ENCODE results near the gene ZFP36L1. TPM values are rescaled to one million over a fixed set of nuclear protein-coding genes. Genes with fewer than 3 reads are reported as not detected.

ZFP36L1 gene
- total RNA-seq, 1 donor from 2014 or later: 368 TPM

DNA sequence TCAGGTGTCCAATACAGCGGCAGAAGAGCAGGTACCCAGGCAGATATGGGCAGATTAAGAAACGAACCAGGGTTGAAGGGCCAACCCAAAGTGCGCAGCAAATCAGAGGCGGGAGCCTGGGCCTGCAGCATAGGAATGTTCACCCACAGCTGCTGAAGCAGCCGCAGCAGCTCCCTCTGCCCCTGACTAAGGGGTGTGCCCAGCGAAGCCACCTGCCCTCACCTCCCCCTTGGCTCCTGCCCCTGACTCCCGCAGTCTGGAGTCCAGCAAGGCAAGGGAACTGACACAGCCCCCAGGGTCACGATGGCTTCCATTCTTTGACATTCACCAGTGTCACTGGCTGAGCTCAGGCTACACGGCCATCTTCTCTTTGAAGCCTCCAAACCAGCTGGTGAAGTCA, 27.3 kb upstream of the ZFP36L1 start:
- H3K27me3 Mint-ChIP-seq: no peaks in the 10 kb centered on the region

DNA sequence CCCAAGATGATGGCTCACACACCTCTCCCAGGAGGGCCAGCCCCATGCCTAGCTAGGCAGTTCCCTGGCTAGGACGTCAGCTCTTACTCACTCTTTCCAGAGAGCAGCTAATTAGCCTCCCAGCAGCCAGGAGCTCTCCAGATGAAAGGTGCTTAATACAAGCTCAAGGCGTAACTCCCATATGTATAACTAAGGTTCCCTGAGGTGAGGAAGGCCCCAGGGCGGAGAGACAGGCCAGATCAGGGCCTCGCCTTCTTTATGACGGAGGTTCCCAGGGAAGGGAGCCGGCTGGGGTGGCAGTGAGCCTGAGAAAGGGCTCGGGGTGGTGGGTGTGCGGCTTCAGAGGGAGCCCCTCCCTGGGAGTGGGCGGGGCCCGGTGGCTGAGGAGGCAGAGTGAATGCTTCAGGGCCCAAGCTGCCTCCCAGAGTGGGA, 26.4 kb upstream of the ZFP36L1 start:
- Mint-ChIP-seq H3K36me3 (ENCODE audit: insufficient read depth) (no peaks in the 10 kb centered on the region), H3K4me3 (ENCODE audit: low read depth) (no peak overlapping the region), H3K27ac (no peak overlapping the region), H3K9me3 (ENCODE audit: low read depth) (no peaks in the 10 kb centered on the region), H3K27me3 (no peaks in the 10 kb centered on the region), H3K4me1 (ENCODE audit: low read depth) (peaks cover 38% of the 10 kb centered on the region)
- TF ChIP-seq, protein P1, sequence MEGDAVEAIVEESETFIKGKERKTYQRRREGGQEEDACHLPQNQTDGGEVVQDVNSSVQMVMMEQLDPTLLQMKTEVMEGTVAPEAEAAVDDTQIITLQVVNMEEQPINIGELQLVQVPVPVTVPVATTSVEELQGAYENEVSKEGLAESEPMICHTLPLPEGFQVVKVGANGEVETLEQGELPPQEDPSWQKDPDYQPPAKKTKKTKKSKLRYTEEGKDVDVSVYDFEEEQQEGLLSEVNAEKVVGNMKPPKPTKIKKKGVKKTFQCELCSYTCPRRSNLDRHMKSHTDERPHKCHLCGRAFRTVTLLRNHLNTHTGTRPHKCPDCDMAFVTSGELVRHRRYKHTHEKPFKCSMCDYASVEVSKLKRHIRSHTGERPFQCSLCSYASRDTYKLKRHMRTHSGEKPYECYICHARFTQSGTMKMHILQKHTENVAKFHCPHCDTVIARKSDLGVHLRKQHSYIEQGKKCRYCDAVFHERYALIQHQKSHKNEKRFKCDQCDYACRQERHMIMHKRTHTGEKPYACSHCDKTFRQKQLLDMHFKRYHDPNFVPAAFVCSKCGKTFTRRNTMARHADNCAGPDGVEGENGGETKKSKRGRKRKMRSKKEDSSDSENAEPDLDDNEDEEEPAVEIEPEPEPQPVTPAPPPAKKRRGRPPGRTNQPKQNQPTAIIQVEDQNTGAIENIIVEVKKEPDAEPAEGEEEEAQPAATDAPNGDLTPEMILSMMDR (IDR thresholded peaks at IDR 0.05; ENCODE audit: unreplicated experiment): no peak
- DNase-seq (ENCODE audit: low spot score, unreplicated experiment): no peak

More for the DNA sequence above, 27.3 kb upstream of the ZFP36L1 start:
- TF ChIP-seq, protein P1 (IDR thresholded peaks at IDR 0.05; ENCODE audit: unreplicated experiment): no peak
- H3K9me3 Mint-ChIP-seq (ENCODE audit: low read depth): no peaks in the 10 kb centered on the region
- DNase-seq (ENCODE audit: low spot score, unreplicated experiment): no peak
- H3K4me1 Mint-ChIP-seq (ENCODE audit: low read depth): peaks cover 34% of the 10 kb centered on the region
- no peaks in the 10 kb centered on the region for H3K36me3 Mint-ChIP-seq (ENCODE audit: insufficient read depth)
- no peak overlapping the region for H3K27ac Mint-ChIP-seq
- H3K4me3 Mint-ChIP-seq (ENCODE audit: low read depth): no peak overlapping the region

DNA sequence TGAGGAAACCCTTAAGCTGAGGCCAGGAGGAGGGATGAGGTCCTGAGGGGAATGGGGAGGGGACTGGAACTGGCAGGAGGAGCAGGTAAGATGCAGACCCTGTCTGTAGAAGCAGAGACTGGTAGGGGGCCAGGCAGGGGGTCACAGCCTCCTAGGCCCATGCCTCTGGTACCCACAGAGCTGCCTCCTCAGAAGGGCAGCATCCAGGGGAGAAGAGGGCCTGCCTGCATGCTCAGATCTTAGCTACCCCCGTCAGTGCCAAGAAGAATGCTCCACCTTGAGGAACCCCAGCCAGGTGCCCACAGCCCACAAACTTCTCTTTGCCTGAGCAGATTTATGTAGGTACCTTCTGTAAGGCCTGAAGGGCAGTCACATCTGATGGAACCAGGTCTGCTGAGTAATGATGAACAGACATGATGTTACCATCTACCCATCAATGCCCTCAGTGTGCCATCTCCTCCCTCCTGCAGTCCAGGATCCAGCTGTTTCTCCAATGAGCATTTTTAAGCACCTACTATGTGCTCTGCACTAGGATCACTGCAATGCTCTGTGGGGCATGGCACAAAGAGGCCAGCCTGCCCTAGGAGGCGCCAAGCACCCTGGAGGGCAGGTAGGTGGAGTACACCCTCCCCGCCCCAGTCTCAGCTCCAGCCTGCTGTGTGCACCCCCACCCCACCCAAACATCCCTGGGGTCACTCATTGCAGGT, 24.8 kb upstream of the ZFP36L1 start:
- no peak overlapping the region for H3K4me3 Mint-ChIP-seq (ENCODE audit: low read depth)
- H3K27ac Mint-ChIP-seq: no peak overlapping the region

DNA sequence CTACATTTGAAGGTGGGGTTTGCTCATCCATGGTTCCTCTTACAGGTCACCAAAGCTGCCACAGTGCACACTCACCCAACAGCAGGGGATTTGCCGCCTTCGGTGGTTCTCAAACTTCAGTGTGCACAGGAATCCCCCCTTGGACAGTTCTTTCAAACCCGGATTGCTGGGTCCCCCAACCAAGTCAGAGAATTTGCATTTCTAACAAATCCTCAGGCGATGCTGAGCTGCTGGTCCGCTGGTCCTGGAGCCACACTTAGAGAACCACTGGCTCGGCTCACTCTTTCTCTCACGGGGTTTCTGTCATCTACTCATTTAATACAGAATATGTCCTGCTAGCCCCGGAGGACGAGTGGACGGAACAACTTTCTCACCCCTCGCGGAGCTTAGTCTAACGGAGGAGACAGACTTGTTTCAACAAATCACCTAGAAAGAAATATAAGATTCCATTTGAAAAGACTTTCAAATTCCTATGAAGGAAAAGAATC, 24.1 kb upstream of the ZFP36L1 start:
- H3K4me1 Mint-ChIP-seq (ENCODE audit: low read depth): peaks cover 30% of the 10 kb centered on the region
- DNase-seq (ENCODE audit: low spot score, unreplicated experiment): no peak
- H3K9me3 Mint-ChIP-seq (ENCODE audit: low read depth): no peaks in the 10 kb centered on the region
- H3K27ac Mint-ChIP-seq: peak overlapping the region; percentile 87
- H3K36me3 Mint-ChIP-seq (ENCODE audit: insufficient read depth): no peaks in the 10 kb centered on the region
- TF ChIP-seq, protein P1 (IDR thresholded peaks at IDR 0.05; ENCODE audit: unreplicated experiment): no peak
- no peak overlapping the region for H3K4me3 Mint-ChIP-seq (ENCODE audit: low read depth)
- no peaks in the 10 kb centered on the region for H3K27me3 Mint-ChIP-seq

More for the DNA sequence above, 24.8 kb upstream of the ZFP36L1 start:
- no peaks in the 10 kb centered on the region for H3K27me3 Mint-ChIP-seq
- DNase-seq (ENCODE audit: low spot score, unreplicated experiment): no peak
- H3K9me3 Mint-ChIP-seq (ENCODE audit: low read depth): no peaks in the 10 kb centered on the region
- H3K36me3 Mint-ChIP-seq (ENCODE audit: insufficient read depth): no peaks in the 10 kb centered on the region
- TF ChIP-seq, protein P1 (IDR thresholded peaks at IDR 0.05; ENCODE audit: unreplicated experiment): no peak
- H3K4me1 Mint-ChIP-seq (ENCODE audit: low read depth): peaks cover 30% of the 10 kb centered on the region

DNA sequence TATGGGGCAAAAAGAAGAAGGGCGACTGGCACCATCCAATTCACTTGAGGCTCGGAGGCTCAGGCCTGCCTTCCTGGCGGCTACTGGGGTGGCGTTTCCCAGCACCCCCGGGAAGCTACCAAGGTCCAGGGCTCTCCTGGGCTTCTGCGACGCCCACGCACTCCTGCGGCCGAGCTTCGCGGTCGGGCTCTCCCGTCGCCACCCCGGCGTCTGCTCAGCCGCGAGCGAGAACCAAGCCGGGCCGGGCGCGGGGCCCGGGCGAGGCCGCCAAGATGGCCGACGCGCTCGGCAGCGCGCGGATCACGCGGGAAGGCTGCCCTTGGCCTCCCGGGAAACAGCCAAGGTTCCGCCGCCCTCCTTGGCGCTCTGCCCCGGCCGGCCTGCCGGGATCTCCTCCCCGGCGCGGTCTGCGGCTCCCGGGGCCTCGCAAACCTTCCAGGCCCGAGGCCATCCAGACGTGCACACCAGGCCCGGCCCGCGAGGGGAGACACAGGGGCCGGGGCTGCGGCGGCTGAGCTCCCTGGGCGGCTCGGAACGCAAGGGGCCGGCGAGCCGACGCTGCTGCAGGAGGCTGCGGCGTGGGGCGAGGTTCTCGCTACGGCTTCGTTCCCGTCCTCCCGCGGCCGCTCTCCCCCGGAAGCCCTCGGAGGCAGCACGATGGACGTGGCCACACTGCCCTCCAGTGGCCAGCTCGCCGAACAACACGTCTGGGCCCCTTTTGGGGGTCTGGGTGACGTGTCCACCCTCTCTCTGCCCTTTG, 23.5 kb upstream of the ZFP36L1 start:
- Mint-ChIP-seq H3K27ac (peak overlapping the region; percentile 93), H3K4me1 (ENCODE audit: low read depth) (peaks cover 30% of the 10 kb centered on the region), H3K36me3 (ENCODE audit: insufficient read depth) (no peaks in the 10 kb centered on the region), H3K27me3 (no peaks in the 10 kb centered on the region), H3K4me3 (ENCODE audit: low read depth) (peak overlapping the region; percentile 50), H3K9me3 (ENCODE audit: low read depth) (no peaks in the 10 kb centered on the region)
- TF ChIP-seq, protein P1 (IDR thresholded peaks at IDR 0.05; ENCODE audit: unreplicated experiment): peak; percentile 96
- peak; percentile 96 for DNase-seq (ENCODE audit: low spot score, unreplicated experiment)
